Tibial nerve (tissue), 3 donors: Measurements from ENCODE around the gene CX3CR1.
A peak's percentile ranks its signal among the peaks of the same experiment; 100 is the strongest.

ENCODE experiments used
- CTCF ChIP-seq, 5 experiments: fragments of 200-600 bp in 3 of 5; fragments of 450-650 bp in 2 of 5; sonication (generic) in 3 of 5; IDR thresholded peaks; one replicate each; pipeline ENCODE4 v1.5.1; 2016 to 2019; ENCODE audit warnings: antibody characterized with exemption in 5 of 5, mild to moderate bottlenecking in 3 of 5, moderate library complexity in 2 of 5
- POLR2A ChIP-seq, 2 donors: fragments of 450-650 bp; IDR thresholded peaks; one replicate each; pipeline ENCODE4 v1.6.1; 2017; ENCODE audit warnings: antibody characterized with exemption in 2 of 2, mild to moderate bottlenecking in 2 of 2, moderate library complexity in 2 of 2

DNA sequence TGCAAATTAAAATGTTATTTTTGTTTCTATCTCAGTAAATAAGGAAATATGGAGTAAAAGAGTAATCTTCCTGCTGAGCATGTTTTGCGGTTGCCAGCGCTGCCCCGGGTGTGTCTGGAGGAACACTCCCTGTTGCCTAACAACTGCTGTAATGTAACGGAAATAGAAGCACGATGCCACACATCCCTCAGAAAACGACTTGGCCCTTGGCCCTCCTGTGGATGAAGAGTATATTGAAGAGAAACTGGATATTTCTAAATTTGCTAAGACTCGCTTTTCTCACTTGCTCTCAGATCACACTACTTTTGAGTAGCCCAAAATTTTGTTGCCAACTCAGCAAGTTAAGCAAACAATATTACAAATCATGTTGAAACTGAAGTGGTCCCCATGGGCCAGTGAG, 18.9 kb downstream of the CX3CR1 start:
- TF ChIP-seq POLR2A (IDR thresholded peaks at IDR 0.05) (no peak), CTCF (IDR thresholded peaks at IDR 0.05) (peak; percentile 15 to 77 (median 36))
